GDM1 (cell line): ENCODE results near the gene SLC46A3.
"Not testable (repeated sequence)": the region's sequence is repeated elsewhere in the genome, so short reads cannot be mapped to it uniquely, and the experiment has no call there.

ENCODE experiments used
- DNase-seq: peaks from one replicate; lab custom pipeline; 2025; lab: John Stamatoyannopoulos, UW

SLC46A3 gene

DNA sequence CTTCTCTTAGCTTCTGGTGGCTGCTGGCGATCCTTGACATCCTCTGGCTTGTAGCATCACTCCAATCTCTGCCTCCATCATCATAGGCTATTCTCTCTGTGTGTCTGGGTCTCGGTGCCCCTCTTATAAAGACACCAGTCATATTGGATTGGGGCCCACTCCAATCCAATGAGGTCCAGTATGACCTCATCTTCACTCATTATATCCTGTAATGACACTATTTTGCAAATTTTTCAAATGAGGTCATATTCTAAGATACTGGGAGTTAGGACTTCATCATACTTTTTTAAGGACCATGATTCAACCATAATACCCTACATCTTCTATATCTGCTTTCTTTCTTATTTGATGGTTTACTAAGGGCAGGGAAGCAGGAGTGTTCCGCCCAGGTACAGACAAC lies 12.0 kb upstream of the SLC46A3 start:
- no peak for DNase-seq

DNA sequence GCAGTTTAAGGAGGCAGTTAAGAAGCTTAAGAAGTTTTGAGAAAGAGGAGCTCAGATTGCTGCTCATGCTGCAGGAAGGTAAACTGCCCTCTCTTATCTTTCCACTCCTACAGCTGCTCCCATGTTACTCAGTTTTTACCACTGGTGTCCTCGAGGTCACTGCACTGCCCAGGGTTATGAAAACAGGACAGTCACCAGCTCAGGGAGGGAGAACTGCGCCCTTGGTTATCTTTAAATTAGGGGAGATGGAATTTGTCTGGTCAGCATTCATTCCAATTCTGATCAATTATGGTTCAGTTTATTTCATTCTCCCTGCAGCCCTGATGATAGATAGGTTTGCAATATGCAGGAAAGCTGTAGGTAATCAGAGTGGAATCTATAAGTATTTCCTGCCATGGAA lies 10.8 kb upstream of the SLC46A3 start:
- DNase-seq: no peak

DNA sequence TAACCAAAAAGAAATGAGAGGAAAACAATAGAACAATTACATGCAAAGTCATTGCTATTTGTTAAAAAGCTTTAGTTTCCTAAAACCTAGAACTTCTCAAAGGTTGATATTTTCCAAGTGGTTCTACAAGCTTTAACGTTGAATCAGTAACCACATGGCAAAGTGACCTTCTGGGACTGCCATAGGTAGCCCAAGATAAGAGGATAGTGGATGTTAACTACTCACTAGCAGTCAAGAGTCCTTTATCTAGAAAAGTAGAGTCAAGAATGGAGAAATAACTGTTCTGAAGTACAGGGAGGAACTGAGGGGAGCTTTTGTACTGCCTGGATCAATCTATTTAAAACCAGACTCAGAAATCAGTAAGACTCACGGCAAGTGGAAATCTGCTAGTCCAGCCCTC lies 9.9 kb upstream of the SLC46A3 start:
- no peak for DNase-seq

DNA sequence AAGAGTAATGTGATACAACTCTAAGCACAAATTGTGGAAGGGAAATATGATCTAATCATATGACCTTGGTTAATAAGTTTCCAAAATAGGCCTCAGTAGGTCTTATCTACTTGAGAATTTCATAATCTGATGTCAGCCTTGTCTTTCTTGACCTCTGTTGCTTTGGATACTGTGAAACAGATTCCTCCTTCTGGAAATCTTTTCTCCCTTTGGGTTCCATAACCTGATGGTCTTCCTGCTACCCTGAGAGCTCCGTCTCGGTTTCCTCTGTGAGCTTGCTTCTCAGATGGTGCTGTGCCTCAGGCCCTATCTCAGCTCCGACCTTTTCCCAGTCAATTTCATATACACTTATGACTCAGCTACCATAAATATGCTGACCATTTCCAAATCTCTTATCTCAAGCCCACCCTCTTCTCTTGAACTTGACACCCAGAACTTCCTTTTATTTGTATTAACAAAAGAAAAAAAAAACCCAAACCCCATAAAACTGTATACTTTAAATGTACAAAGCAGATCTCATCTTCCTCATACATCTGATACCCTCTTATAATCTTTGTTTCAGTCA lies 6.4 kb upstream of the SLC46A3 start:
- DNase-seq: no peak

DNA sequence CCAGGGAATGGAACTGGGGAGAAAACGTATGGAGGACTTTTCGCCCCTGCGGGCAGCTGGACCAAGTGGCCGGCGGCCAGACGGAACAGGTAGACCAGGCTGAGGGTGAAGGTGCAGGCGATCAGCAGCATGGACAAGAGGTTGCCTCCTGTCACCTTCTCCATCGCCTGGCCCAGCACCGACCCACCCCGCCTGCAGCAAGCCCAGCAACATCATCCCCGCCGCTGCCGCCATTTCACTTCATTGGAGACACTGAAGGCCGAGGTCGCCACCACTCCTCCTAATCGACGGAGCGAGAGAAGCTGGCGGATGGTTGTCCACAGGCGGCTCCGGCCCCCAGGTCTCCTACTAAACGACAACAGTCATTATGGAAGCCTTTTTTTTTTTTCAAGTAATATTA lies 5.0 kb upstream of the SLC46A3 start:
- no peak for DNase-seq

DNA sequence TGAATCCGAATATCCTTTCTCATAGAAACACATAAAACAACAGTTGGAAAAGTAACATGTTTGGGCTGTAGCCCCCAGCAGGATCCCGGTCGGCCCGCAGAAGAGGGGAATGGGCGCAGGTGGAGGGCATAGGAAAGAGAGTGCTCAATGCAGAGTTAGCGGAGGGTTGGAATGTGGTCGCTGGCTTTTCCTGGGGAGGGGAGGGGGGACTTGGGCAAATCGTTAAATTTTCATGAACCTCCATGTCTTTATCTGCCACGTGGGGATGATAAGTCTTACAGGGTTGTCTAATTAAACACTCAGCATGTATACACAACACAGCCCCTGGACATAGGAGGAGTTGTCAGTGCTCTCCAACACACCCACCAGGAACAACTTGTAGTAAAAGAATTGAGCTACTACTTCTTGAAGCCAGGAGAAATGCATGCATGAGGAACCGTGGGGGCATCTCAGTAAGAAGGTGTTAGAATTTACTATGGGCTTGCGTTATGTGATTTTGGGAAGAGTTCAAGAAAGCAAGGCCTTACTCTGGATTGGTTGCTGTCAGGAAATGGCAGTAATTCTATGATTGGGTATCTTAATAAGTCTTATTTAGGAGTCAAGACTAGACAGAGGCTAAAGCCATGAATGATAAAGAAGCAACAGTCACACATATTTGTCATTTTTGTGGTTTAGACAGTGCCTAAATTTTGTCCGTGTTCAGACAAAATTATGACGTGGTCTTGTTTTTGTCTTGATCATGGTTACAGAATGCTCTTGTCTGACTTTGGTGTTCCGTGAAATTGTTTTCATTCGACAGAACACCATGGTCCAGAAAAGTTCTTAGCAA lies 671 bp upstream of the SLC46A3 start:
- DNase-seq: no peak

DNA sequence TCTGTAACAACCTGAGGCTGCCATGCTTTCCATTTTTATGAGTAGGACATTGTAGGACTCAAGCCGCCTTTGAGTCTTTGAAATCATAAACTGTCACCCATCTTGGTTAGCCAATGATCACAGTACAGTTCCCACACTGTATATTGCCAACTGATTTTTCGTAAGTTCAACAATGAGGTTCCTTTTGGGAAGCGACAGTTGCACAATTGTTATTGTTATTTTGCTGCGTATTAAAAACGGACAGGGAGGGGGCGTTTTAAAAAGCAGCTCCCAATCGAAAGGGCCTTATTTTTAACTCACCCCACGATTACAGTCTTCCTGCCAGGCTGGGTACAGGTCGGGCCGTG lies 601 bp downstream of the SLC46A3 start:
- no peak for DNase-seq

DNA sequence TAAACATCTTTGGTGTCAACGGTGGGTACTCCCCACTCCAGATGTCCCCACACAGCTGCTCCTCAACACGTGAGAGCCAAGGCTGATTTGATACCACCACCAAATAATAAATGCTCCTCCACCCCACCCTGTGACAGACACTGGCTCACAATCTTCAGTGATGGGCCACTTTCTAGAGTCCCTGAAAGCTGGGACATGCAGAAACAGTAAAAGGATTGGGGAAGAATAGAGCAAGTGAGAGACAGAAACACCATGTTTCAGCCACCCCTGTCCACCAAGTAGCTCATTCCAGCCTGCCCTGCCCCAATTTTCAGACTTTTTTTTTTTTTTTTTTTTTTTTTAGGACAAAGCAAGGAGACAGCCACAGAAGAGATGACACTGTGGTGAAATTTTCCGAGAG lies 1.6 kb downstream of the SLC46A3 start:
- no peak for DNase-seq

DNA sequence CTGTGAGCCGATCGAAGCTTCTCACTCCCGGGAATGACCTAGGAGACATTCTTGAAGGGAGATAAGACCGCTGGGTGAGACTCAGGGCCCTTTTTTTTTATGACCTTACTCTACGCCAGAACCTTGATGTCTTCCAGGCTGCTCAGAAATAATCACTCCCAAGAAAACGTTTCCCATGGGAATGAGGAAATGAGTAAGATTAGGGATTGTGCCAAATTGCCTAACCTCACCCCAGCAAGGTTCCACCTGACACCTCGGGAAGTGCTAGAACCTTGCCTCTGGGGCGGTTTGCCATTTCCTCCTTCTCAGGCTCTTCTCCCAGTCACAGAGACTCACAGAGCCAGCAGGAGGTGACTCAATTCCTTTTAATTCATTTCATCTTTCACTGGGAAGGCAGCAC lies 2.3 kb downstream of the SLC46A3 start:
- DNase-seq: no peak

DNA sequence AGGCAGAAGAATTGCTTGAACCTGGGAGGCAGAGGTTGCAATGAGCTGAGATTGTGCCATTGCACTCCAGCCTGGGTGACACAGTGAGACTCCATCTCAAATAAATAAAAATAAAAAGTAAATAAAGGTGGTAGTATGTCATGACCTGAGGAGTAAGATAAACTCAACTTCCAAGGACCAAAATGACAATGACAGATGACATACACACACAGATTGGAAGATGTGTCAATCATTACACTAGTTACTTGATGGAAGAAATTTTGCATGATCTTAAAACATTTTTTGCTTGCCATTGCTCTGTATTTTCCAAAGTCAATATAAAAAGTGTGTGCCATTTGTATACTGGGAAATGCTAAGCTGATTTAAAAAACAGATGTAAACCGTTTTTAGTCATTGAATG lies 4.1 kb downstream of the SLC46A3 start:
- no peak for DNase-seq

DNA sequence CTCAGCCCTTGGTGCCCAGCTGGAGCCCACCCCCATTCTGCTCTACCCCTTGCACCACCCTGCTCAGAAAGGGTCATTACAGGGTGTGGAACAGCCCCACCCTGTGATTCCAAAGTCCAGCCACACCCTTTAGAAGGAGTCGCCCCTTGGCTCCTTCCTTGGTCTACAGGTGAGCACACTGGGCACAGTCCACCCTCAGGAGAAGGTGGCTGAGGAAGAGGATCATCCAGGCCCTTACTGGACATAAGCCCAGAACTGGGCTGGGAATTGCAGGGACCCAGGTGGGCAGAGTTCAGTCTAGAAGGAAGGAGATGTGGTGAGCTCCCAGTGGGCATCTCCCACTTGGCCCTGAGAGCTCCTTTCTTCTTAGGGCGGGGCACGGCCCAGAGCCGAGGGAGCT lies 8.6 kb downstream of the SLC46A3 start:
- no peak for DNase-seq

DNA sequence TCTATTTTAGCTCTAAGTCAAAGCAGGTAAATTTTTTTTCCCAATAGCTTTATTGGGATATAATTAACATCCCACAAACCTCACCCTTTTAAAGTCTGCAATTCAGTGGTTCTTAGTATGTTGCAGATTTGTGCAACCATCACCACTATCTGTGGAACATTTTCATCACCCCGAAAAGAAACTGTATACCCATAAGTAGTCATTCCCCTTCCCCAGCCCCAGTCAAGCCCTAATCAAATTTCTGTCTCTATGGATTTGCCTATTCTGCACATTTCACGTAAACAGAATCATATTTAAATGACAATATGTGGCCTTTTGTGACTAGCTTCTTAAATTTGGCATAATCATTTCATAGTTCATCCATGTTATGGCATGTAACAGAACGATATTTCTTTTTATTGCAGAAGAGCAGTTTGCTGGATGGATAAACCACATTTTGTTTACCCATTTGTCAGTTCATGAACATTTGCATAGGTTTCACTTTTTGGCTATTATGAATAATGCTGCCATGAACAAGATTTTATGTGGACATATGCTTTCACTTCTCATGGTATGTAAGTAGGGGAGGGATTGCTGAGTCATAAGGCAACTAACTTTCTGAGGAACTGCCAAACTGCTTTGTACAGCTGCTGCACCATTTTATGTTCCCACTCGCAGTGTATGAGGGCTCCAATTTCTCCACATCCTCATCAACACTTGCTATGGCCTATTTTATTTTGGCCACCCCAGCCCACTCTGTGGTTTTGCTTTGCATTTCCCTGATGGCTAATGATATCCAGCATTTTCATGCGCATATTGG lies 10.9 kb downstream of the SLC46A3 start:
- peak; percentile 65 for DNase-seq

DNA sequence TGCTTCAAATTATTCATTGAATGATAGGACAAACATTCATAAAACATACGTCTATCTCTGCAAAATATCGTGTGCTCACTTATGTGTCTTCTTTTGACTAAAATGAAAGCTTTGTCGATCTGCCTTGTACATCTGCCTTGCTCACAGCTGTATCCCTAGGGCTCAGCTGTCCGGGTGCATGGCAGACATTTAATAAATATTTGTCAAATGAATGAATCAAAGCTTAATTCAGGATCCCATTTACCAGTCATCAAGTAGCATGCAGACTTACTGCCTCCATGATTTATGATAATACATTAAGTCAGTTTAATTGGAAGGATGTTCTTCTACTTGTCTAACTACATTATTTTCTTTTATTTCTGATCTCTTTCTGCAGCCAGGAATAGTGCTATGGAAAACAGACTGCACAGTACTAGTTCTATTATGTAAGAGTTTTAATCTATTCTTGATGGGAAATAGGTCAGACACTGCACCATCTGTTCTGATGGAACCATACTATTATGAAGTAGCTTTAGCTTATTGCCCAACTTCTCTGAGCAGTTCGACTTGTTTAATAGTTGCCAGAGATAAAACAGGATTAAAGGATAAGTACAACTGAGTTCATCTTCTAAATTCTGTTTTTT lies 13.2 kb downstream of the SLC46A3 start:
- no peak for DNase-seq

DNA sequence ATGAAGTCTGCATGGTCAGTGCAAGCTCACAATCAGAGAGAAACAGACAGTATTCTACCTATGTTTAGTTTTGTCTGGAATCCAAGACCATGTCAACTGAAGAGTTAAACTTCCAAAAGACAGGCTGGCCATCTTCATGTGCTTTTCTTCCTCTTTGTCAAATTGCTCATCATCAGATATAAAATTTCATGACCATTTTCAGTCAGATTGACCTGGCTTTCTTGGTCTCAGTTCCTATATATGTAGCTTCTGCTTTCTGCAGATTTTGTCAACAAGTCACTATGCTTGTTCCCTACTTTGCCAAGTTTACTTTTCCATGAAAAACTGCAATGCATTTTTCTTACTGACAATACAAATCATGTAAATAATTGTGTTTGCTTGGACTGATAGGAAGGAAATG lies 13.9 kb downstream of the SLC46A3 start:
- no peak for DNase-seq

DNA sequence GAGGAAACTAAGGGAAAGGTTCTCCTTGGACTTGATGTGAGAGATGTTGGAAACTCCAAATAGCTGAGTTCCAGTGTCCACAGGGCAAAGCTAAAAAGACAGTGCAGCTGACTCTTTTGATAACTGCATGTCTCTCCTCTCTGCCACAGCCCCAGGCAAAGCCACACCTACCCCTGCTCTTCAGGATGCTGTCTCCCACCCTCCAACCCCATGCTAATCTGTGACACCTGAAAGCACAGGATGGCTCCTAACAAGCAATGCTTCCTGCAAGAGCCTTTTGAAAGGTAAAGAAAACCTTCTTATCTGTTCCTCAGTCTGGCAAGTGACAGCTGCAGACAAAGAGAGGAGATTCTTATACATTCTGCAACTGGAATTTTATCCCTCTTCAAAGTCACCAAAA lies 14.5 kb downstream of the SLC46A3 start:
- no peak for DNase-seq

DNA sequence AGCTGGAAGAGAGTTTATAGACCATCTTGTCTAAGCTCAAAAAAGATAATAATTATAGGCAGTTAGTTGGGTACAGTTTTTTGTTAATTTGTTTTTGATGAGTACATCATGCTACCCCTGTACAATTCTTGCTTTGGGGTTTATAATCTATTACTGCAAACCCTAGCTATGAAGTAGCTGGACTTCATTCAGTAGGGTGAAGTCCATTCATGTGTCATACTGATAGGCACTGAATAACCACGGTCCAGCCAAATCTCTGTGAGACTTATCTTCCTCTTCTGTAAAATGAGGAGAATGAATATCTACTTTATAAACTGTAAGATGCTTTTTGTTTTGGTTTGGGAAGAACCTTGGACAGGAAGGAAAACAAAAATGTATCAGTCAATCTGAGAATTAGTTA lies 19.5 kb downstream of the SLC46A3 start:
- no peak for DNase-seq

DNA sequence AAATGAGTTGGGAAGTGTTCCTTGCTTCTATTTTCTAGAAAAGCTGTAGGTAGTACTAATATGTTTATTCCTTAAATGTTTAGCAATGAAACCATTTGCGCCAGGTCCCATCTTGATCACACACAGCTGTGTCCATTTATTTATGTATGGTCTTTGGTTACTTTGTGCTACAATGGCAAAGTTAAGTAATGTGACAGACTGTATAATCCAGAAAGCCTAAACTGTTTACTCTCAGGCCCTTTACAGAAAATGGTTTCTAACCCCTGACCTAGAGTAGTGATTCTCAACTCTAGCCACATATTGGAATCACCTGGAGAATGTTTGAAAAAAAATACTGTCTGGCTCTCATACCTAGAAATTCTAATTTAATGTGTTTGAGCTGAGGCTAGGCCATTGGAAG lies 21.3 kb downstream of the SLC46A3 start:
- DNase-seq: no peak

DNA sequence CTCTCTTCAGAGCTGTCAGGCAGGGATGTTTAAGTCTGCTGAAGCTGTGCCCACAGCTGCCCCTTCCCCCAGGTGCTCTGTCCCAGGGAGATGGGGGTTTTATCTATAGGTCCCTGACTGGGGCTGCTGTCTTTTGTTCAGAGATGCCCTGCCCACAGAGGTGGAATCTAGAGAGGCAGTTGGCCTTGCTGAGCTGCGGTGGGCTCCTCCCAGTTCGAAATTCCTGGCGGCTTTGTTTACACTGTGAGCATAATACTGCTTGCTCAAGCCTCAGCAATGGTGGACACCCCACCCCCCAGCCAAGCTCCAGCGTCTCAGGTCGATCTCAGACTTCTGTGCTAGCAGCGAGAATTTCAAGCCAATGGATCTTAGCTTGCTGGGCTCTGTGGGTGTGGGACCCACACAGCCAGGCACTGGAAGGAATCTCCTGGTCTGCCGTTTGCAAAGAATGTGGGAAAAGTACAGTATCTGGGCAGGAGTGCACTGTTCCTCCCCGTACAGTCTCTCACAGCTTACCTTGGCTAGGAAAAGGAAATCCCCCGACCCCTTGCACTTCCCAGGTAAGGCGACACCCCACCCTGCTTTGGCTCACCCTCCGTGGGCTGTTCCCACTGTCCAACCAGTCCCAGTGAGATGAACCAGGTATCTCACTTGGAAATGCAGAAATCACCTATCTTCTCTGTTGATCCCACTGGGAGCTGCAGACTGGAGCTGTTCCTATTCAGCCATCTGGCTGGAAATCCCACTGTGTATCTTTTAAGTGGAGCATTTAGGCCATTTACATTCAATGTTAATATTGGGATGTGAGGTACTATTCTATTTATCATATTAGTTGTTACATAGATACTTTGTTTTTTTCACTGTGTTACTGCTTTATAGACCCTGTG lies 24.9 kb downstream of the SLC46A3 start:
- not testable (repeated sequence) for DNase-seq

DNA sequence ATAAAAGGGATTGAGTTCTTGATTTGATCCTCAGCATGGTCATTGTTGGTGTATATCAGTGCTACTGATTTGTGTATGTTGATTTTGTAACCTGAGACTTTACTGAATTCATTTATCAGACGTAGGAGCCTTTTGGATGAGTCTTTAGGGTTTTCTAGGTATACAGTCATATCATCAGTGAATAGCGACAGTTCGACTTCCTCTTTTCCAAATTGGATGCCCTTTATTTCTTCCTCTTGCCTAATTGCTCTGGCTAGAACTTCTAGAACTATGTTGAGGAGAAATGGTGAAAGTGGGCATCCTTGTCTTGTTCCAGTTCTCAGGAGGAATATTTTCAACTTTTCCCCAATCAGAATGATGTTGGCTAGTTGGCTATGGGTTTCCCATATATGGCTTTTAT lies 32.9 kb downstream of the SLC46A3 start:
- no peak for DNase-seq

DNA sequence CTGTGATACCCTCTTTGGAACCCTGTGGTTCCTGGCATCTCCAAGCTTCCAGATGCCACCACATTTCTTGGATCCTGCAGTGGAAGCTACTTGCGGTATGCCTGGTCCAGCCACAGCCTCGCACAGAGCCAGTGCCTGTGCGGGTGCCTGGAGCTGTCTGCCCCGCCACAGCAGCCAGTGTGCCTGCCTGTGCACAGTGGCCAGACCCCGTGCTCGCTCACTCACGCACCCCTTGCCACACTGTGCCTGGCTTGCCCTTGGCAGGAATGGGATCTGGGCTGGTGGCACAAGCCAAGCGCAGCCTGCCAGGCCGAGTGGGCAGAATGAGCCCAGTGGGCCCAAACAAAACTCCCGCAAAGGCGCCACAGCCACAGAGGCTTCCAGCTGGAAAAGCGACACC lies 33.7 kb downstream of the SLC46A3 start:
- no peak for DNase-seq

DNA sequence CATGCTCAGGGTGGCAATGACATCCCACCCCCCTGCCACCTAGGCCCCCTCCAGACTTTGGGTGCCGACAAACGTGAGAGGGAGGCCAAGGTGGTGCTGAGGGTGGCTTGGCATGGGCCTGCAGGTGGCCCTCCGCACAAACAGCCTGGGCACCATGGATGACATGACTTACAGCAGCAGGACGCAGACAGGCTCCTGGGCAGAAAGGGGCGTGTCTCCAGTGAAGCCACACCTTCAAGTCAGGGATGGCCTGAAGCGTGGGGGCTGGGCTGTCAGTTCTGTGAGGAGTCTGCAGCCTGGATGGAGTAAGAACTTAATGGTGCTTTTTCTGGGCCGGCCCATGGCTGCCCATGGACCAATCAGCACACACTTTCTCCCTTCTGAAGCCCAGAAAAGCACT lies 34.5 kb downstream of the SLC46A3 start:
- DNase-seq: no peak

DNA sequence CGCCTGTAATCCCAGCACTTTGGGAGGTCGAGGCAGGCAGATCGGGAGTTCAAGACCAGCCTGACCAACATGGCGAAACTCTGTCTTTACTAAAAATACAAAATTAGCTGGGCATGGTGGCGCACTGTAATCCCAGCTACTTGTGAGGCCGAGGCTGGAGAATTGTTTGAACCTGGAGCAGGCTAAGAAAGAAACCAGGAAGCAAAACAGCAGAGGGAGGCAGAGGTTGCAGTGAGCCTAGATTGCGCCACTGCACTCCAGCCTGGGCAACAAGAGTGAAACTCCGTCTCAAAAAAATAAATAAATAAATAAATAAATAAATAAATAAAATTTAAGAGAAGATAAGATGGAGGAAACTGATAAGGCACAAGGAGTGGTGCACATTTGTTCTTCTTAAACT lies 35.6 kb downstream of the SLC46A3 start:
- not testable (repeated sequence) for DNase-seq
